Epithelial cell of proximal tubule (primary cell): ENCODE measurements around the gene PRKAG1. TPM values are rescaled to one million over a fixed set of nuclear protein-coding genes. Genes with fewer than 3 reads are reported as not detected.

Experiments
- DNase-seq: peaks from one replicate; pipeline ENCODE4 v3.0.0-alpha.2; 2011; ENCODE audit warnings: low read depth
- H3K4me3 ChIP-seq: 2 replicates; pipeline ENCODE4 v1.5.1; 2011; ENCODE audit warnings: low read depth, mild to moderate bottlenecking, low read length
- CTCF ChIP-seq: conservative IDR thresholded peaks from 2 replicates; pipeline ENCODE4 v1.5.1; 2012; ENCODE audit warnings: low read depth, mild to moderate bottlenecking, low read length
- total RNA-seq: library from RNA; depleted of rRNA; stranded (reverse); fragments of >200 nt; gene quantifications from 2 replicates; pipeline ENCODE4 v1.2.3, GENCODE V29; 2015

Gene PRKAG1
- total RNA-seq, 1 donor from 2014 or later: 50.7 TPM

DNA sequence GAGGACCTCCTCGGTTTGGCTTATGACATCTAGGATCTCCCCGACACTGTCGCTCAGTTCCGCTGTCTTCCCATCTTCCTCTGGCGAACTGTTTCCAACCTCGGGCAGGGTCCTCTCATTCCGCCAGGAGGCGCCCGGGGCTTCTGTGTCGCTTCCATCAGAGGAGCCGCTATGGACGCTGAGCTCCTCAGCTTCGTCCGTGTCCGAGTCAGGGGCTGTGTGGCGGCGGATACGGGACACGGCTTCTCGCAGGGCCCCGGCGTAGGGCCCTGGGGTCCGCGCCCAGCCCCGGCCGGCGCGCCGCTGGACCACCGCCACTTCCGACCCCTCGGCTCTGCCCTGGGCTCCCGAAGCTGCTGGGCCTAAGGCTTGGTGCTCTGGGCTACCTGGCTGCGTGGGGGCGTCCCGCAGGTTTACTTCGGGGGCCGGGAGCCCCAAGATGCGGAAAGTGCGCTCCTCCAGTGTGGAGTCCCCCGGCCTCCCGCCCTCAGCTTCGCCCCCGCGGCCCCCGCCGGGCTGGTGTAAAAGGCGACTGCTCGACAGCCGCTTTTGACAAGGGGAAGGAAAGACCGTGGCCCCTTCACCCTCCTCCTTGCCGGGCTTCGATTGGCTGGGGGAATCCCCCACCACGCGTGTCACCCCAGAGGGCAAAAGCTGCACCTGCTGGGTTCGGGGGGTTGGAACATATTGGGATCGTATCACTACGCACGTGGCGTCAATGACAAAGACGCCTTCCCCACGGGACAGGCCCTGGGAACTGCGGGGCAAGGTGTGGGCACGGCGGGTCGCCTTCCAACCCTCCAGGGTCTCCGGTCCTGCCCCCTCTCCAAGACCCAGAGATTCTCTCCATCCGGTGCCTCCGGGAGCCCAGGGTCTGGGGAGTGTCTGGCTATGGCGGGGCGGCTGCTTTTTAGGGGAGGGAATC is 21.5 kb downstream of the PRKAG1 start:
- H3K4me3 ChIP-seq: peak overlapping the region; percentile 42
- DNase-seq: no peak
- TF ChIP-seq CTCF: peak; percentile 70

DNA sequence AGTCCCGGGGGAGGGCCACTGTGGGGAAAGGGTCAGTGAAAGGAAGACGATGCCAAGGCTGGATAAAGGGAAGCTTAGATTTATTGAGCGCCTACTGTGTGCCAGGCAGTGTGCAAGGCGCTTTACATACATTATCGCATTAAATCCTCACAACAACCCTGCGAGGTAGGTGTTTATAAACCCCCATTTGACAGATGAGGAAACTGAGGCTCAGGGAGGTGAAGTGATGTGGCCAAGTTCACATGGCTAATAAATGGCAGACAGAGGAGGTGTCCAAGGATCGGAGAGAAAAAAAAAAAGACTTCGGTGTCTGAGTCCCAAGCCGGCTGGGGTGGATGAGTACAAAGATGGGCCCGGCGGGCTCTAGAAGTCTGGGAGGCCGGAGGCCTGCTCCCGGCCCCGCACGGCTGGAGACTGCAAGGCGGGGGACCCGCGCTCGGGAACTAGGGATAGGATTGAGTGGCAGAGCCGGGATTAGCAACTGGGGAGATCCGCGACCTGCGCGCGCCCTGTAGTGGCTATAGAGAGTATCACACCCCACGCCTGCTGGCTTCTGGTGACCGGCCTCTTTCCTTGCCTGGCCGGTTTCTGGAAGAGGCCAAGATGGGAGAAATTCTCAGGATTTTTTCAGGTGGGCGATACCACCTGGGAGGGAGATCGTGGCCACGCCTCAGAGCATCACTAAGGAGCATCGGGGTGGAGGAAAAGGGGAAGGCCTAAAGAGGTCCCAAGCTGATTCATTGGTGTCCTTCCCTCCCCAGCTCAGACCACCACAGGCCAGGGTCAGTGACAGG is 23.3 kb downstream of the PRKAG1 start:
- TF ChIP-seq CTCF: peak; percentile 72
- peak; percentile 23 for DNase-seq
- peak overlapping the region; percentile 21 for H3K4me3 ChIP-seq

DNA sequence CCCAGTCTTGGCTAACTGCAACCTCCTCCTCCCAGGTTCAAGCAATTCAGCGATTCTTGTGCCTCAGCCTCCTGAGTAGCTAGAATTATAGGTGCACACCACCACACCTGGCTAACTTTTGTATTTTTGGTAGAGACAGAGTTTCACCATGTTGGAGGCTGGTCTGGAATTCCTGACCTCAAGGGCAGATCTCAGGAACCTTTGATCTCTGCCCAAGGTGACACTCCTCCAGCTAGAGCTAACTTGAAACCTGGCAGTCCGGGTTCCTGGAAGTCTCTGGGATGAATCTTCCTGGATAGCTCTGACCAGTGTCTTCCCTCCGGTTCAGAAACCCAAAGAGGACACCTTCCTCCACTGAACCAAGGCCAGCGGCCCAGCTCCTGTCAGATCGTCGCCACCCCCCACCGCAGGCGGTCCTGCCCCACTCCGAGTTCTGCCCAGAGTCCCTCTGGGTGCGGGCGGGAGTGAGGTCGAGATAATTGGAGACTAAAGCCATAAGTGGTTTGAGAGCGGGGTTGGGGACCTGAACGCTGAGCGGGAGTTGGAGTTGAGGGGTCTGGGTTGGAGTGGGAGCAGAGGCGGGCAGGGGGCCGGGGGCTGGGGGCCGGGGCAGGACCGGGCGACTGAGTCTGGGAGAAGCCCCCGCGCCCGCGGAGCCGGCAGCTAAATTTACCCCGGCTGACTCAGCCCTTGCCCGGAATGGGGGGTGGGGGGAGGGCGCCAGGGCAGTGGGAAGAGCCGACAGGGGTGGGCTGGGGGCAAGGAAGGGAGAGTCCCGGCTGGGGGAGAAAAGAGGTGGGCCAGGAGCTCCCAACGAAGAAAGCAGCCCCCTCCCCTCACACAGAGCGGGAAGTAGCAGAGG is 24.1 kb downstream of the PRKAG1 start:
- no peak for TF ChIP-seq CTCF
- no peak overlapping the region for H3K4me3 ChIP-seq

DNA sequence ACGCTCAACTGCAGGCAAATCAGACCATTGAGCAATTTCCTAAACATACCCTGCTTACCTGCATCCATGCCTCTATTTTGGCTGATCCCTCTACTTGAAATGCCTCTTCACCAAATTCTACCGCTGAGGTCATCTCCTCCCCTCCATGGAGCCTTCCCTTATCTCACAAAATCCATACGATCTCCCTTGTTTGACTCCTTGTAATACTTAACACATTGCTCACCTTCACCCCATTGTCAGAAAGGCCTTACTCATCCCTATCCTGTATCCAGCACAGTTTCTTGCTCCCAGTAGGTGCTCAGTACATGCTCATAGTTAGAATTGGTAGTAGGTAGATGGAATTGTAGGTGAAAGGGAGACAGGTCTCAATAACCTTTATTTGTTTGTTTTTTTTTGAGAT is 24.8 kb downstream of the PRKAG1 start:
- no peak for DNase-seq
- H3K4me3 ChIP-seq: no peak overlapping the region
- TF ChIP-seq CTCF: no peak

More for the DNA sequence above, 24.1 kb downstream of the PRKAG1 start:
- DNase-seq: no peak

DNA sequence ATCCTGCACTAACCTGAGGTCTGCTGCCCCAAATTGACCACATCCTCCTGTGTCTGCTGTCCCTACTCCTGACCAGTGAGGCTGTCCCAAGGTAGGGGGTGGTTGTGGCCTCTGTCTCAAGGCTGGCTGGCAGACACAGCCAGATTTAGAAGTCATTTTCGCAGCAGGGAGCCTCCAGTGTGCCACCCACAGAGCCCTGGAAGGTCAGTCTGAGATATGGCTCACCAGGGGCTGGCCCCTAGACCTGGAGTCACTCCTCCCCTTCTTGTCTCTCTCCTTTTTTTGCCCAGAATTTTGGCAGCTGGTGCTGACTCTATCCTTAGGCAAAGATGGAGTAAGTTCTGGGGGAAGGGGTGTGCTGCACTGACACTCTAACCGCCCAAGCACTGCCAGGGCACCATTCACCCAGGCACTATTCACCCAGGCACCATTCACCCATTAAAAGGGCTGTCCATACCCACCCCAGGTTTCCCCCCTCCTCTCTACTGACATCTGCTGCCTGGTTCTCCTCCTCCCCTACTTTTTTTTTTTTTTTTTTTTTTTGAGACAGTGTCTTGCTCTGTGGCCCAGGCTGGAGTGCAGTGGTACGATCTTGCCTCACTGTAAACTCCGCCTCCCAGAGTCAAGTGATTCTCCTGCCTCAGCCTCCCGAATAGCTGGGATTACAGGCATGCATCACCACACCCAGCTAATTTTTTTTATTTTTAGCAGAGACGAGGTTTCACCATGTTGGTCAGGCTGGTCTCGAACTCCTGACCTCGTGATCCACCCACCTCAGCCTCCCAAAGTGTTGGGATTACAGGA is 27.1 kb downstream of the PRKAG1 start:
- DNase-seq: no peak
- no peak overlapping the region for H3K4me3 ChIP-seq
- no peak for TF ChIP-seq CTCF

GRCh38 chr12:48990552-48990951 is 28.0 kb downstream of the PRKAG1 start:
- H3K4me3 ChIP-seq: no peak overlapping the region
- DNase-seq: no peak
- no peak for TF ChIP-seq CTCF
